Measurements from ENCODE around the gene TTC12. TPM values are rescaled to one million over a fixed set of nuclear protein-coding genes. Genes with fewer than 3 reads are reported as not detected.

TTC12 gene
- total RNA-seq, 1 experiment from 2014 or later, result 7.6 TPM

GRCh38 chr11:113276466-113276865, 37.9 kb upstream of the TTC12 start:
- no peak for TF ChIP-seq RORB (CRISPR knock-in tag; IDR thresholded peaks at IDR 0.05)
- TF ChIP-seq FOXK1 (CRISPR knock-in tag; IDR thresholded peaks at IDR 0.05), result no peak
- TF ChIP-seq ZNF281 (CRISPR knock-in tag; IDR thresholded peaks at IDR 0.05), result no peak
- no peak for TF ChIP-seq ATF2 (CRISPR knock-in tag; IDR thresholded peaks at IDR 0.05; ENCODE audit: borderline replicate concordance, low read depth)
- Mint-ChIP-seq H3K27ac (no peak overlapping the region), H3K4me3 (no peak overlapping the region), H3K36me3 (no peaks in the 10 kb centered on the region), H3K27me3 (ENCODE audit: low read depth) (no peaks in the 10 kb centered on the region; the same call in 1 of the 2 replicates), H3K4me1 (no peaks in the 10 kb centered on the region), H3K9me3 (no peaks in the 10 kb centered on the region)
- DNase-seq (ENCODE audit: low spot score) (no peak), ATAC-seq (no peak)
- CTCF ChIA-PET, result interaction anchor here (0.7 to 2.6 kb wide), 3 partner anchors 14 to 996 kb away, joined by 3 to 17 read pairs (median 5); no protein-coding TSS in a partner anchor
- POLR2A ChIA-PET, result no interaction called here

GRCh38 chr11:113277907-113278306, 36.5 kb upstream of the TTC12 start:
- H3K27ac Mint-ChIP-seq, result no peak overlapping the region
- no peaks in the 10 kb centered on the region; the same call in 1 of the 2 replicates for H3K27me3 Mint-ChIP-seq (ENCODE audit: low read depth)
- DNase-seq (ENCODE audit: low spot score) (no peak), ATAC-seq (no peak)
- no peak overlapping the region for H3K4me3 Mint-ChIP-seq
- no peaks in the 10 kb centered on the region for H3K4me1 Mint-ChIP-seq
- no peaks in the 10 kb centered on the region for H3K36me3 Mint-ChIP-seq
- H3K9me3 Mint-ChIP-seq, result no peaks in the 10 kb centered on the region
- ChIA-PET POLR2A (no interaction called here), CTCF (interaction anchor here (0.7 kb wide), 1 partner anchor 494 kb away, joined by 3 read pairs; no protein-coding TSS in a partner anchor)
- no peak for TF ChIP-seq ESRRA (CRISPR knock-in tag; IDR thresholded peaks at IDR 0.05; ENCODE audit: borderline replicate concordance)
- no peak for TF ChIP-seq ZNF121 (CRISPR knock-in tag; IDR thresholded peaks at IDR 0.05)
- TF ChIP-seq ATF1 (CRISPR knock-in tag; IDR thresholded peaks at IDR 0.05), result no peak
- TF ChIP-seq PRRX2 (CRISPR knock-in tag; IDR thresholded peaks at IDR 0.05), result no peak
- TF ChIP-seq FOXP4 (CRISPR knock-in tag; IDR thresholded peaks at IDR 0.05), result no peak
- TF ChIP-seq GABPB1 (CRISPR knock-in tag; IDR thresholded peaks at IDR 0.05), result no peak
- TF ChIP-seq SOX15 (CRISPR knock-in tag; IDR thresholded peaks at IDR 0.05), result no peak
- no peak for TF ChIP-seq GRHL2 (CRISPR knock-in tag; IDR thresholded peaks at IDR 0.05; ENCODE audit: insufficient replicate concordance, severe bottlenecking)
- TF ChIP-seq E2F1 (CRISPR knock-in tag; IDR thresholded peaks at IDR 0.05), result no peak
- no peak for TF ChIP-seq ZNF532 (CRISPR knock-in tag; IDR thresholded peaks at IDR 0.05; ENCODE audit: borderline replicate concordance)
- TF ChIP-seq ZNF317 (CRISPR knock-in tag; IDR thresholded peaks at IDR 0.05; ENCODE audit: borderline replicate concordance, low read depth), result no peak
- TF ChIP-seq ZNF416 (CRISPR knock-in tag; IDR thresholded peaks at IDR 0.05), result no peak
- no peak for TF ChIP-seq SMAD4 (CRISPR knock-in tag; IDR thresholded peaks at IDR 0.05)
- TF ChIP-seq HMGXB4 (CRISPR knock-in tag; IDR thresholded peaks at IDR 0.05), result no peak
- no peak for TF ChIP-seq ZNF219 (CRISPR knock-in tag; IDR thresholded peaks at IDR 0.05; ENCODE audit: borderline replicate concordance)
